WTC11 (cell line): ENCODE results near the gene OTUB2. TPM values are rescaled to one million over a fixed set of nuclear protein-coding genes. Genes with fewer than 3 reads are reported as not detected.

Source experiments
- ATAC-seq: fragments of 200-7000 bp; cut with Tn5 transposase; 2 replicates; pipeline ENCODE4 v1.10.0; 2021; ENCODE audit warnings: mild to moderate bottlenecking, moderate library complexity
- CTCF ChIA-PET: fragments of 300-600 bp; sonication (Branson Sonifier 250); formaldehyde crosslinking; loops from one replicate; lab custom pipeline; 2021; ENCODE audit warnings: antibody characterized with exemption; lab: Charles Lee
- POLR2A ChIA-PET: fragments of 350-600 bp; sonication (Branson Sonifier 250); formaldehyde crosslinking; loops from one replicate; lab custom pipeline; 2021; ENCODE audit warnings: antibody characterized with exemption; lab: Charles Lee
- DNase-seq: peaks from one replicate; pipeline ENCODE4 v3.0.0; 2021; ENCODE audit warnings: low spot score
- H3K27ac Mint-ChIP-seq: 2 replicates; pipeline ENCODE4 v1.8.0; 2021; ENCODE audit warnings: mixed read lengths
- H3K27me3 Mint-ChIP-seq: 2 replicates; pipeline ENCODE4 v1.8.0; 2021; ENCODE audit warnings: low read depth, mild to moderate bottlenecking, moderate library complexity, mixed read lengths
- H3K36me3 Mint-ChIP-seq: 2 replicates; pipeline ENCODE4 v1.8.0; 2021; ENCODE audit warnings: mixed read lengths
- H3K4me1 Mint-ChIP-seq: 2 replicates; pipeline ENCODE4 v1.8.0; 2022; ENCODE audit warnings: mixed read lengths
- H3K4me3 Mint-ChIP-seq: 2 replicates; pipeline ENCODE4 v1.8.0; 2021; ENCODE audit warnings: mild to moderate bottlenecking, moderate library complexity, mixed read lengths
- H3K9me3 Mint-ChIP-seq: 2 replicates; pipeline ENCODE4 v1.8.0; 2021; ENCODE audit warnings: mixed read lengths
- ATF2 ChIP-seq: sonication (generic); formaldehyde crosslinking; IDR thresholded peaks from 2 replicates; pipeline ENCODE4 v1.8.1; 2022; ENCODE audit warnings: low read depth, missing genetic modification reagents, borderline replicate concordance
- ERG ChIP-seq: fragments of 250-450 bp; sonication (Bioruptor Pico); IDR thresholded peaks from 2 replicates; pipeline ENCODE4 v1.8.0; 2021; ENCODE audit warnings: mild to moderate bottlenecking
- FOXK1 ChIP-seq: sonication (generic); formaldehyde crosslinking; IDR thresholded peaks from 2 replicates; pipeline ENCODE4 v1.8.0; 2022; ENCODE audit warnings: mild to moderate bottlenecking, moderate library complexity, missing genetic modification reagents
- HMGA2 ChIP-seq: fragments of 250-450 bp; sonication (Bioruptor Pico); IDR thresholded peaks from 2 replicates; pipeline ENCODE4 v1.4.0; 2021; ENCODE audit warnings: mild to moderate bottlenecking, moderate library complexity
- JAZF1 ChIP-seq: fragments of 250-450 bp; sonication (Bioruptor Pico); IDR thresholded peaks from 2 replicates; pipeline ENCODE4 v1.9.0; 2021; ENCODE audit warnings: moderate library complexity, mild to moderate bottlenecking, inconsistent platforms
- MAX ChIP-seq: sonication (generic); formaldehyde crosslinking; IDR thresholded peaks from 2 replicates; pipeline ENCODE4 v1.8.0; 2022; ENCODE audit warnings: mild to moderate bottlenecking, missing genetic modification reagents
- NR3C1 ChIP-seq: sonication (generic); formaldehyde crosslinking; conservative IDR thresholded peaks from 2 replicates; pipeline ENCODE4 v1.8.1; 2023; ENCODE audit warnings: low read depth, mild to moderate bottlenecking, missing genetic modification reagents
- SOX15 ChIP-seq: fragments of 250-450 bp; sonication (Bioruptor Pico); IDR thresholded peaks from 2 replicates; pipeline ENCODE4 v1.9.0; 2021; ENCODE audit warnings: mild to moderate bottlenecking
- STAT6 ChIP-seq: sonication (generic); formaldehyde crosslinking; conservative IDR thresholded peaks from 2 replicates; pipeline ENCODE4 v1.8.1; 2023; ENCODE audit warnings: mild to moderate bottlenecking, low read depth, missing genetic modification reagents, moderate library complexity
- USF2 ChIP-seq: sonication (generic); formaldehyde crosslinking; IDR thresholded peaks from 2 replicates; pipeline ENCODE4 v1.8.1; 2023; ENCODE audit warnings: mild to moderate bottlenecking, missing genetic modification reagents, moderate library complexity
- ZSCAN18 ChIP-seq: fragments of 250-450 bp; sonication (Bioruptor Pico); IDR thresholded peaks from 2 replicates; pipeline ENCODE4 v2.1.2; 2022; ENCODE audit warnings: mild to moderate bottlenecking, moderate library complexity
- total RNA-seq: library from RNA; stranded (reverse); gene quantifications from 3 replicates; pipeline ENCODE4 v1.2.3, GENCODE V29; 2021

The OTUB2 gene
- total RNA-seq, 1 experiment from 2014 or later, result 3.5 TPM

GRCh38 chr14:94046696-94047250, 20.6 kb downstream of the OTUB2 start:
- Mint-ChIP-seq H3K27ac (no peak overlapping the region), H3K27me3 (no peaks in the 10 kb centered on the region), H3K36me3 (peaks cover 45% of the 10 kb centered on the region), H3K9me3 (no peaks in the 10 kb centered on the region), H3K4me3 (no peak overlapping the region), H3K4me1 (no peaks in the 10 kb centered on the region; the same call in 1 of the 2 replicates)
- POLR2A ChIA-PET, result no interaction called here
- CTCF ChIA-PET, result interaction anchor here (1.8 to 2.0 kb wide), 2 partner anchors 10 to 90 kb away, joined by 6 to 13 read pairs; no protein-coding TSS in a partner anchor
- DNase-seq (no peak), ATAC-seq (no peak)
- TF ChIP-seq HMGA2 (CRISPR knock-in tag), result no peak
- no peak for TF ChIP-seq ZSCAN18 (CRISPR knock-in tag)

GRCh38 chr14:94047581-94047980, 21.4 kb downstream of the OTUB2 start:
- Mint-ChIP-seq H3K4me1 (peaks cover 6% of the 10 kb centered on the region), H3K4me3 (no peak overlapping the region), H3K9me3 (no peaks in the 10 kb centered on the region), H3K36me3 (peaks cover 53% of the 10 kb centered on the region), H3K27me3 (no peaks in the 10 kb centered on the region)
- POLR2A ChIA-PET, result no interaction called here
- CTCF ChIA-PET, result interaction anchor here (1.4 kb wide), 1 partner anchor 11 kb away, joined by 8 read pairs; no protein-coding TSS in a partner anchor
- no peak for ATAC-seq
- DNase-seq, result no peak
- TF ChIP-seq JAZF1 (CRISPR knock-in tag), result no peak
- TF ChIP-seq STAT6 (CRISPR knock-in tag), result no peak
- no peak for TF ChIP-seq FOXK1 (CRISPR knock-in tag)
- TF ChIP-seq MAX (CRISPR knock-in tag), result no peak
- no peak for TF ChIP-seq ERG (CRISPR knock-in tag)
- no peak for TF ChIP-seq USF2 (CRISPR knock-in tag)
- no peak for TF ChIP-seq SOX15
- no peak for TF ChIP-seq NR3C1 (CRISPR knock-in tag)
- no peak for TF ChIP-seq ATF2 (CRISPR knock-in tag)
- TF ChIP-seq, all 79 proteins: peak for 0
- no peak overlapping the region for H3K27ac Mint-ChIP-seq
